ENCODE measurements around the gene MUS81. TPM values are rescaled to one million over a fixed set of nuclear protein-coding genes. Genes with fewer than 3 reads are reported as not detected.

MUS81 gene
- total and polyA plus RNA-seq, 10 of the 15 experiments (the other 5 are each of a cell fraction or from before 2014, with no cell fraction given), result 11.8 to 76.1 (median 48.4) TPM

DNA sequence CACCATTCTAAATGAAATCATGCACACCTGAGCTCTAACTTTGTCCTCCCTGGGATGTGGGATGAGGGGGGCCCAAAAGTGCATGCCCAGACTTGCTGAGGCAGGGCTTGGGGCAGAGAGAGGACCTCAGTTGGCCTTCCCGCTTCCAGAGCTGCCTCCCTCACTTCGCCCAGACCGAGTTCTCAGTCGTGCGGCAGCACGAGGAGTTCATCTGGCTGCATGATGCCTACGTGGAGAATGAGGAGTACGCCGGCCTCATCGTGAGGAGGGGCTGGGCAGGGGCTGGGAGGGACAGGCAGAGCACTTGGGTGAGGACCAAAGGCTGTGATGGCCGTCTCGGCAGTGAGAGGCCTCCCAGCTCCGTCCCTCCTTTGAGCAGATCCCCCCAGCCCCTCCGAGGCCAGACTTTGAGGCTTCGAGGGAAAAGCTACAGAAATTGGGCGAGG is 10.4 kb upstream of the MUS81 start:
- 78% methylated on average over 16 of the region's 16 CpGs for WGBS (ENCODE audit: insufficient coverage, insufficient replicate concordance, low lambda C conversion rate, missing lambda C conversion rate)
- POLR2A ChIA-PET, result interaction anchor here (0.7 kb wide), 1 partner anchor 12 kb away, joined by 3 read pairs; no protein-coding TSS in a partner anchor
- Histone ChIP-seq H3K27me3 (replicated peaks in 1 of 2; ENCODE audit: control insufficient read depth in 2 of 2, insufficient read depth in 2 of 2, low read length in 1 of 2) (no peaks in the 10 kb centered on the region), H4K20me1 (ENCODE audit: control insufficient read depth, insufficient read depth) (peaks cover 13% of the 10 kb centered on the region; the same call in 1 of the 2 replicates), H3K27ac (ENCODE audit: control insufficient read depth, insufficient read depth) (no peak overlapping the region), H3K9me3 (replicated peaks; ENCODE audit: control insufficient read depth, insufficient read depth, low read length) (peaks cover 2% of the 10 kb centered on the region; the same call in 2 of the 3 replicates), H3K4me3 (no peak overlapping the region), H3K4me1 (ENCODE audit: control insufficient read depth, insufficient read depth, low read length) (no peaks in the 10 kb centered on the region), H2AFZ (ENCODE audit: control insufficient read depth, low read depth, low read length) (no peak overlapping the region), H3K79me2 (ENCODE audit: control insufficient read depth, insufficient read depth, low read length) (peaks cover 9% of the 10 kb centered on the region), H3K9ac (ENCODE audit: control insufficient read depth, insufficient read depth, low read length) (no peak overlapping the region), H3K4me2 (ENCODE audit: control insufficient read depth, insufficient read depth) (no peak overlapping the region), H3K36me3 (ENCODE audit: control insufficient read depth in 2 of 2, insufficient read depth in 2 of 2, low read length in 1 of 2) (peaks cover 22 to 26% of the 10 kb centered on the region in 2 experiments; a peak in 3 of 4 replicates)
- in situ Hi-C loops (cut with MboI), result loop anchor here (25.0 kb wide), 1 partner anchor 1612 kb away; the partner anchor contains the start of genes DNAJC4, FKBP2, NUDT22 and PPP1R14B
- FAIRE-seq (no peak), DNase-seq (ENCODE audit: low read depth, low spot score) (no peak), ATAC-seq (no peak)
- TF ChIP-seq POLR2A (IDR thresholded peaks at IDR 0.05; ENCODE audit: low read depth, low read length), result peak; percentile 23; the same call in 1 of the 2 replicates
- TF ChIP-seq, protein P1, sequence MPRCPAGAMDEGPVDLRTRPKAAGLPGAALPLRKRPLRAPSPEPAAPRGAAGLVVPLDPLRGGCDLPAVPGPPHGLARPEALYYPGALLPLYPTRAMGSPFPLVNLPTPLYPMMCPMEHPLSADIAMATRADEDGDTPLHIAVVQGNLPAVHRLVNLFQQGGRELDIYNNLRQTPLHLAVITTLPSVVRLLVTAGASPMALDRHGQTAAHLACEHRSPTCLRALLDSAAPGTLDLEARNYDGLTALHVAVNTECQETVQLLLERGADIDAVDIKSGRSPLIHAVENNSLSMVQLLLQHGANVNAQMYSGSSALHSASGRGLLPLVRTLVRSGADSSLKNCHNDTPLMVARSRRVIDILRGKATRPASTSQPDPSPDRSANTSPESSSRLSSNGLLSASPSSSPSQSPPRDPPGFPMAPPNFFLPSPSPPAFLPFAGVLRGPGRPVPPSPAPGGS (IDR thresholded peaks at IDR 0.05; ENCODE audit: borderline replicate concordance, insufficient read depth, low read depth, low read length, poor library complexity, severe bottlenecking), result no peak
- SMC1A ChIA-PET (ENCODE audit: uncharacterized antibody, unreplicated experiment), result interaction anchor here (1.2 kb wide), 1 partner anchor 17 kb away, joined by 3 read pairs; the partner anchor contains the start of gene SNX32
- intact Hi-C loops (cut with micrococcal nuclease; ENCODE audit: unreplicated experiment), result no loop called here
- no TSS peak for BruUV-seq (replicated peaks)
- RAD21 ChIA-PET (ENCODE audit: unreplicated experiment), result no interaction called here
- CTCF ChIA-PET, result interaction anchor here (0.7 to 3.8 kb wide), 4 partner anchors 10 to 48 kb away, joined by 3 to 17 read pairs (median 4); no protein-coding TSS in a partner anchor
